Keratinocyte (primary cell): ENCODE measurements around the gene CDC14B.

ENCODE experiments used
- EZH2 ChIP-seq: IDR thresholded peaks from one replicate; pipeline ENCODE4 v1.6.1; 2012; ENCODE audit warnings: inconsistent platforms, mild to moderate bottlenecking, low read length, moderate library complexity
- TF ChIP-seq, protein P1 (sequence below), 3 experiments: IDR thresholded peaks in 1 of 3; conservative IDR thresholded peaks in 1 of 3; optimal IDR thresholded peaks in 1 of 3; 2 replicates in 2 of 3; 3 replicates in 1 of 3; pipeline versions ENCODE3 to v1.5.1; 2011; ENCODE audit warnings: low read length in 3 of 3, mild to moderate bottlenecking in 3 of 3, moderate library complexity in 2 of 3, control low read depth in 1 of 3, inconsistent platforms in 1 of 3; ENCODE audit not compliant: insufficient read depth in 2 of 3; ENCODE audit errors: extremely low read depth in 1 of 3

DNA sequence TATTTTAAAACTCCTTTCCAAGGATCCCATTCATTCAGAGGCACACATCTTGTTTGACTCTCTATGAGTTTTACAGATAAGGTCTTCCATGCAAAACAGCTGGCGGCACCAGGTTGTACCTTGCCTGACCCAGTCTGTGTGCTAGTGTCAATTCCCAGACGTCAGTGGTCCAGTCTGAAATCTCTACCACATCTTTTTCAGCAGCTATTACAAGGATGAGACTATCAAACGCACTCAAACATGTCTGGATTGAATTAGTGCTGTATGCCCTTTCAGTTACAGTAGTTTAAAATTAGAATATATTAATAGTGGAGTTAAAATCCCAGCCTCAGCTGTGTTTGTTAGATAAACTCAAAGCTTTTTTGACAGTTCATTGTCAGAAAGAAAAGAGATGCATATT, 11.7 kb downstream of the CDC14B start:
- TF ChIP-seq, protein P1, sequence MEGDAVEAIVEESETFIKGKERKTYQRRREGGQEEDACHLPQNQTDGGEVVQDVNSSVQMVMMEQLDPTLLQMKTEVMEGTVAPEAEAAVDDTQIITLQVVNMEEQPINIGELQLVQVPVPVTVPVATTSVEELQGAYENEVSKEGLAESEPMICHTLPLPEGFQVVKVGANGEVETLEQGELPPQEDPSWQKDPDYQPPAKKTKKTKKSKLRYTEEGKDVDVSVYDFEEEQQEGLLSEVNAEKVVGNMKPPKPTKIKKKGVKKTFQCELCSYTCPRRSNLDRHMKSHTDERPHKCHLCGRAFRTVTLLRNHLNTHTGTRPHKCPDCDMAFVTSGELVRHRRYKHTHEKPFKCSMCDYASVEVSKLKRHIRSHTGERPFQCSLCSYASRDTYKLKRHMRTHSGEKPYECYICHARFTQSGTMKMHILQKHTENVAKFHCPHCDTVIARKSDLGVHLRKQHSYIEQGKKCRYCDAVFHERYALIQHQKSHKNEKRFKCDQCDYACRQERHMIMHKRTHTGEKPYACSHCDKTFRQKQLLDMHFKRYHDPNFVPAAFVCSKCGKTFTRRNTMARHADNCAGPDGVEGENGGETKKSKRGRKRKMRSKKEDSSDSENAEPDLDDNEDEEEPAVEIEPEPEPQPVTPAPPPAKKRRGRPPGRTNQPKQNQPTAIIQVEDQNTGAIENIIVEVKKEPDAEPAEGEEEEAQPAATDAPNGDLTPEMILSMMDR (optimal IDR thresholded peaks at IDR 0.05 in 1 of 3, IDR thresholded peaks at IDR 0.05 in 1 of 3, conservative IDR thresholded peaks at IDR 0.05 in 1 of 3; ENCODE audit: extremely low read depth in 1 of 3, insufficient read depth in 2 of 3, low read length in 3 of 3): no peak
- no peak for TF ChIP-seq EZH2
